ENCODE measurements around the gene STAT3. TPM values are rescaled to one million over a fixed set of nuclear protein-coding genes. Genes with fewer than 3 reads are reported as not detected.
A peak's percentile ranks its signal among the peaks of the same experiment; 100 is the strongest.
"Not testable (repeated sequence)": the region's sequence is repeated elsewhere in the genome, so short reads cannot be mapped to it uniquely, and the experiment has no call there.

The STAT3 gene
- total RNA-seq, 1 donor from 2014 or later, result 116 TPM

- Histone ChIP-seq H3K9me3 (replicated peaks) (no peaks in the 10 kb centered on the region), H3K4me3 (no peak overlapping the region), H3K27me3 (ENCODE audit: low read depth) (no peaks in the 10 kb centered on the region), H3K36me3 (peaks cover 27% of the 10 kb centered on the region), H3K27ac (replicated peaks) (peak overlapping the region; percentile 72), H3K4me1 (peaks cover 66% of the 10 kb centered on the region)
- intact Hi-C loops (cut with micrococcal nuclease), result no loop called here
- DNase-seq, result no peak
- no peak for TF ChIP-seq CTCF (IDR thresholded peaks at IDR 0.05; ENCODE audit: borderline replicate concordance)
Observed at GRCh38 chr17:42399948-42400843, 12.0 kb upstream of the STAT3 start.

GRCh38 chr17:42399121-42399520 lies 10.9 kb upstream of the STAT3 start:
- Histone ChIP-seq H3K27me3 (ENCODE audit: low read depth) (no peaks in the 10 kb centered on the region), H3K36me3 (peaks cover 17% of the 10 kb centered on the region), H3K4me3 (no peak overlapping the region), H3K9me3 (replicated peaks) (no peaks in the 10 kb centered on the region), H3K4me1 (peaks cover 55% of the 10 kb centered on the region), H3K27ac (replicated peaks) (peak overlapping the region; percentile 72)
- no peak for DNase-seq
- intact Hi-C loops (cut with micrococcal nuclease), result no loop called here
- TF ChIP-seq CTCF (IDR thresholded peaks at IDR 0.05; ENCODE audit: borderline replicate concordance), result no peak

GRCh38 chr17:42395601-42396000 lies 7.4 kb upstream of the STAT3 start:
- H3K9me3 ChIP-seq (replicated peaks); H3K27me3 ChIP-seq (ENCODE audit: low read depth); H3K4me3 ChIP-seq; H3K36me3 ChIP-seq; intact Hi-C loops (cut with micrococcal nuclease); DNase-seq; H3K27ac ChIP-seq (replicated peaks): not testable (repeated sequence)
- H3K4me1 ChIP-seq, result peaks cover 27% of the 10 kb centered on the region

GRCh38 chr17:42394838-42395237 lies 6.6 kb upstream of the STAT3 start:
- H3K4me1 ChIP-seq, result peaks cover 19% of the 10 kb centered on the region
- intact Hi-C loops (cut with micrococcal nuclease), result loop anchor here (5.0 kb wide), 1 partner anchor 73 kb away; no protein-coding TSS in a partner anchor
- no peak overlapping the region for H3K27ac ChIP-seq (replicated peaks)
- no peak overlapping the region for H3K4me3 ChIP-seq
- no peak for DNase-seq
- H3K36me3 ChIP-seq, result no peaks in the 10 kb centered on the region
- H3K27me3 ChIP-seq (ENCODE audit: low read depth), result no peaks in the 10 kb centered on the region
- TF ChIP-seq CTCF (IDR thresholded peaks at IDR 0.05; ENCODE audit: borderline replicate concordance), result no peak
- no peaks in the 10 kb centered on the region for H3K9me3 ChIP-seq (replicated peaks)

DNA sequence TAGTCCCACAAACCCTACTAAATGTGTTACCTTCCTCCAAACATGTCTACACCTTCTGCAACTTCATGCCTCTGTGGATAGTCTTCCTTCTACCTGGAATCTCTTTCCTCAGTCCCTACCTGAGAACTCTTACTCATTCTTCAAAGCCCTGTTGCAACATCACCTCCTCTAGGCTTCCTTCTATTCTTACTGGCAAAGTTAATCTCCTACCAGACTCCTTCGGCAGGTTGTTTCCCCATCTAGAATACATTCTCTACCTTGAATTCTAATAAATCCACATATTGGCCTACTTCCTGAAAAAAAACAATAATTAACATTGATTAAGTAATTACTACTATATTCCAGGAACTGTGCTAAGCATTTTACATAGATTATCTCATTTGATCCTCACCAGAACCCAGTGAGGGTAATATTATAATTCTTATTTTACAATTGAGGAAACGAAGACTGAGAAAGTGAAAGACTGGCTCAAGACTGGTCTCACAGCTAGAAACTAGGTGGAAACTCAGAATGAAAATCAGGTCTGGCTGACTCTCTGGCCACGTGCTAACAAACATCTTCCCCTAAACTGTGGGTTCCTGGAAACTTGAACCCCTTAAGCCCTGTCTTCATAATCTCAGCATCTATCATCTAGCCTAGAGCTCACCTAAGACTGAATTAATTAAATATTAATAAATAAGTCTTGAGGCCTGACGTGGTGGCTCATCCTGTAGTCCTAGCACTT lies 4.6 kb upstream of the STAT3 start:
- Histone ChIP-seq H3K36me3 (no peaks in the 10 kb centered on the region), H3K9me3 (replicated peaks) (no peaks in the 10 kb centered on the region), H3K27me3 (ENCODE audit: low read depth) (no peaks in the 10 kb centered on the region), H3K4me3 (no peak overlapping the region), H3K27ac (replicated peaks) (no peak overlapping the region), H3K4me1 (peaks cover 16% of the 10 kb centered on the region)
- TF ChIP-seq CTCF (IDR thresholded peaks at IDR 0.05; ENCODE audit: borderline replicate concordance), result no peak
- DNase-seq, result no peak
- intact Hi-C loops (cut with micrococcal nuclease), result loop anchor here (5.0 kb wide), 1 partner anchor 71 kb away; no protein-coding TSS in a partner anchor

GRCh38 chr17:42391439-42391838 lies 3.2 kb upstream of the STAT3 start:
- not testable (repeated sequence) for H3K9me3 ChIP-seq (replicated peaks); H3K27me3 ChIP-seq (ENCODE audit: low read depth); H3K36me3 ChIP-seq; H3K27ac ChIP-seq (replicated peaks); H3K4me3 ChIP-seq; DNase-seq
- H3K4me1 ChIP-seq, result peaks cover 29% of the 10 kb centered on the region
- intact Hi-C loops (cut with micrococcal nuclease), result loop anchor here (5.0 kb wide), 1 partner anchor 69 kb away; no protein-coding TSS in a partner anchor
